NOMO-1 (cell line): ENCODE data around the gene NAGLU.

Experiments
- DNase-seq, 2 experiments: peaks; one replicate each; lab custom pipeline; 2025; ENCODE audit not compliant: unreplicated experiment in 2 of 2; lab: John Stamatoyannopoulos, UW

The NAGLU gene

DNA sequence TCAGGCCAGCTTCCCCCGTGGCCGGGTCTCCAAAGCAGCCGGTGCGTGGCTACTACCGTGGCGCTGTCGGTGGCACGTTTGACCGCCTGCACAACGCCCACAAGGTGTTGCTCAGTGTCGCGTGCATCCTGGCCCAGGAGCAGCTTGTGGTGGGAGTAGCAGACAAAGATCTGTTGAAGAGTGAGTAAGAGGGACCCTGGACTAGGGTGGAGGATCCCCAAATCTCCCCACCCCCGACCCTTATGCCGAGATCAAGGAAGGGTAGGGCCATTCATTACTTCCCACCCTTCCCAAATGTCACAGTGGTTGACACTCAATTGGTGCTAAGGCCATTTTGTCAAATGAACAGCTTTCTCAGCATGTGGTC lies 27.1 kb downstream of the NAGLU start:
- DNase-seq, result no peak

DNA sequence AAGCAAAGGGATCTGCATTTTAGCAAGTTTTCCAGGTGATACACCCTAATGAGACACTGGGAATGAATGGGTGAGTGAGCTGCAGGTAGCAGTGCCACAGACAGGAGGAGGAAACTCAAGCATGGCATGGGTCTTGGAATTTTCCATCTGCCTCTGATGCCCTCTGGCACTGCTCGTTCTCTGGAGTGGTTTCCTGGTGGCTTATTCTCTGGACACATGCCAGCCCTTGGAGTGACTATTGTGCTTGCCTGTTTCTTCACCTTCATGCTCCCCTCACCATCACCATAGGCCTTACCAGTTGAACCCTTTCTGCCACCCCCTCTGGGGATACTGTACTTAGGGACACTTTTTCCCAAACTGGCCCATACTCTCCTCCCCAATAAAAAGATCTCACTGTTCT lies 27.5 kb downstream of the NAGLU start:
- no peak for DNase-seq

DNA sequence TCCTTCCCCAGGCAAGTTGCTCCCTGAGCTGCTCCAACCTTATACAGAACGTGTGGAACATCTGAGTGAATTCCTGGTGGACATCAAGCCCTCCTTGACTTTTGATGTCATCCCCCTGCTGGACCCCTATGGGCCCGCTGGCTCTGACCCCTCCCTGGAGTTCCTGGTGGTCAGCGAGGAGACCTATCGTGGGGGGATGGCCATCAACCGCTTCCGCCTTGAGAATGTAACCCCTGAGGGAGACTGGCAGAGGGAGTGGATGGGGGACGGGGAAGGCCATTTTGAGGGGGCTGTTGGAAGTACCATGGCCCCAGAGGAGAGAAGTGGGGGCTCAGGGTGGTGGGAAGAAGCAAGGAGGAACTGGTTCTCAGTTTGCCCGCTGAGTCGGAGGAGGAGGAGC lies 27.9 kb downstream of the NAGLU start:
- DNase-seq, result no peak

DNA sequence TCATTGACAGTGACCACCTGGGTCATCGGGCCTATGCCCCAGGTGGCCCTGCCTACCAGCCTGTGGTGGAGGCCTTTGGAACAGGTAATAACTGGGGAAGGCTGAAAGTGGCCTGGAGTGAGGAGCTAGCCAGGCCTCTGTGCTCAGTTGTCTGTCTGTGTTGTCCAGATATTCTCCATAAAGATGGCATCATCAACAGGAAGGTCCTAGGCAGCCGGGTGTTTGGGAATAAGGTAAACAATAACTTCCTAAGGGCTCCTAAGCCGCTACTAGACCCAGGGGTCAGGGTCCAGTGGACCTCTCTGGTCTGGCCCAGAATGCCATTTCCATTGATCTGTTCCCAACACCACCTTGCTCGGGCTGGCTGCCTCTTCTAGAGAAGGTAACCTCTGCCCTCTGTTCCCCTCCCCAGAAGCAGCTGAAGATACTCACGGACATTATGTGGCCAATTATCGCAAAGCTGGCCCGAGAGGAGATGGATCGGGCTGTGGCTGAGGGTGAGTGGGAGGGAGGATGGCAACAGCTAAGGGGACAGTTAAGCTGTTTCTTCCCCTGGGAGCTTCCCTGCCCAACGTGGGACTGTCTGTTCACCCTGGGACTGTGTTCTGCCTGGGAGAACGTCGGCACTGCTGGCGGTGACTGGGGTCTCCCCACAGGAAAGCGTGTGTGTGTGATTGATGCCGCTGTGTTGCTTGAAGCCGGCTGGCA lies 28.9 kb downstream of the NAGLU start:
- no peak for DNase-seq

DNA sequence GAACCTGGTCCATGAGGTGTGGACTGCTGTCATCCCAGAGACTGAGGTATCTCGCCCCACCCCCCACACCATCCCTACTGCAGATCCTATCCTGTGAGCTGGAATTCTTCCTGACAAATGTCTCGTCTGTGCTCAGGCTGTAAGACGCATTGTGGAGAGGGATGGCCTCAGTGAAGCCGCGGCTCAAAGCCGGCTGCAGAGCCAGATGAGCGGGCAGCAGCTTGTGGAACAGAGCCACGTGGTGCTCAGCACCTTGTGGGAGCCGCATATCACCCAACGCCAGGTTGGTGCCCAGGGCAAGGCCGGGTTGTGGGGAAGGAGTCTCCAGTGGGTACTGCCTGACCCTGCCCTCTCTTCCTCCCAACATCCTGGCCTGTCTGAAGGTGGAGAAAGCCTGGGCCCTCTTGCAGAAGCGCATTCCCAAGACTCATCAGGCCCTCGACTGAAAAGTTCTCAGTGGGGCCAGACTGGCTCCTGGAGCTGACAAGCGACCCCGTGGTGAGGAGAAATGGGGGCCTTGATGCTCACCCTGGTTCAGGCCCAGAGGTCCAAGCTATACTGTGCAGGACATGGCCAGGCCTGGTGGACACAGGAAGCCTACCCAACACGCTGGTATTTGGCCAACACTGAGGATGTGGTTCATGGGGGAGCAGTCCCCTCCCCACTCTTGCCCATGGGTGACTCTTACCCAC lies 29.6 kb downstream of the NAGLU start:
- no peak for DNase-seq

DNA sequence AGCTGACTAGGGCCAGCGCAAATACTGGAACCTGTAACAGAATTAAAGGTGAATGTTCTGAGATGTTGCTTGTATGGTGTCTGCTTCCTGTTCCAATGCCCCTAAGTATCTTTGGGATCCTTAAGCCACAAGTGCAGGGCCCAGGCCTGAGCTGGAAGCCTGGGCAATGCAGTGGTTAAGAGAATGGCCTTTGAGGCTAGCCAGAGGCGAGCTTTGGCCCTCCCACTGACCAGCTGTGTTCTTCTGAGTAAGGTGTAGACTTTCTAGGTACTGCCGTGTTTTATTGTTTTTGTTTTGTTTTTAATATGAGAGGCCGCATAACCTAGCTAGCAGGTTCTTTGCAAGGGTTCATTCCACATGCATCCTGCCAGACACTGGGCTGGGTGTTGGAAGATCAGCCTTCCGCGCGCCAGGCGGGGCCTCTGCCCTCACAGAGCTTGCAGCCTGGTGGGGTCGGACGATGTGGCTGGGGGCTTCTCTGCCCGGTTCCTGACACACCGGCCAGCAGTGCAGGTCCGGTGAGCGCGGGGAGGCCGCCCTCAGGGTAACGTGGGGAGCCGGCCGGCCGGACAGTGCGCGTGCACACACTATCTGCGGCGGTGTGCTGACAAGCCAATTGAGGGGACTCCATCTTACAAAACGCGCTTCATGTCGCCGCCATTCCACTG lies 30.3 kb downstream of the NAGLU start:
- no peak for DNase-seq

DNA sequence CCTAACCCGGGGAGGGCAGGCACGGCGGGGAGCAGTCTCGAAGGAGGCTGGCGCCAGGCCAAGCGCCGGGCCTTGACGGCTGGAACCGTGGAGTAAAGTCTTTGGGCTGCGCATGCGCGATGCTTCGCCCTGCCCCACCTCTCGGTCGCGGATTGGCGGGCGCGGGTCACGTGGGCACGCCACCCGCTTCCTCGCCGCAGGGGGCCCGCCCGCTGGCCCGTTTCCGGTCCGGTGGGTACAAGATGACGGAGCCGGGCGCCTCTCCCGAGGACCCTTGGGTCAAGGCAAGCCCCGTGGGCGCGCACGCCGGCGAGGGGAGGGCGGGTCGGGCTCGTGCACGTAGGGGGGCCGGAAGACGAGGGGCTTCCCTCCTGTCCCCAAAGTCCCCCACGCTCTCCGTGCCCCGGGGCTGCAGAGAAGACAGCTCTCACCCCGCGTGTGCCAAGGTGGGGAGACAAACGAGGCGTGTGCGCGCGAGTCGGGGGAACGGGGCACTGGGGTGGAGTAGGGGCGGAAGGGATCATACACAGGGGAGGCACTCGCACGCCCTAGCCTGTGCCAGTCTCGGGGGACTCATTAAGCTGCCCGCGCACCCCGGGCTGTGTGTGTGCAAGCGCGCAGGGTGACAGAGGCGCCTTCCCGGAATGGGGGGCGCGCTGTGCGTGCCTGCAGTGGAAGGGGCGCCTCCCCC lies 31.0 kb downstream of the NAGLU start, which contains the start of gene MLX:
Gene MLX (plus strand): TSS at position 218 of the 691 bp plus-strand sequence. CDS start 25 bp downstream, at position 243.
- peak; percentile 84 to 87 for DNase-seq

DNA sequence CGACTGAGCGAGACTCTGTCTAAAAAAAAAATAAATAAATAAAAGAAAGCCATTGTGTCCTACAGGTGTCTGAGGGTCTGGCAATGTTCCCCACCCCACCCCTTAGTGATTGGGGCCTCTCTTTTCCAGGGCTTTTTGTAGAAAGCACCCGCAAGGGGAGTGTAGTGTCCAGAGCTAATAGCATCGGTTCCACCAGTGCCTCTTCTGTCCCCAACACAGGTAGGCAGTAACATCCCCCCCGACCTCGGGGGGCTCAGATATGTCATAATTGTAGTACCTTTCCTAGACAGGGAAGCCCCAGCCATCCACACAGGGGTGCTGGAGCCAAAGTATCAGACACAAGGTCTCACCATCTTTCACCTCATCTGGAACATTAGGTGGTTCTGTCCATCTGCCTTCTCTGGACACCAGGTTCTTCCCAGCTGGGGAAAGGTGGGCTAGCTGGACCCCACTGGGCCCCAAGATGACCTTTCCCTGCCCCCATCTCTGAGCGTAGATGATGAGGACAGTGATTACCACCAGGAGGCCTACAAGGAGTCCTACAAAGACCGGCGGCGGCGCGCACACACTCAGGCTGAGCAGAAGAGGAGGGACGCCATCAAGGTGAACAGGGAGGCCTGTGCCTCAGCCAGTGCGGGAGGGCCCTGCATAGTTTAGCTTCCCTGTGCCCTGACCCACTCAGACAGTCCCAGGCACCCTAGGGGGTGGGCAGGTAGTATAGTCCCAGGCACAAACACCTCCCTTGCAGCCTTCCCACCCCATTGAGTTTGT lies 32.5 kb downstream of the NAGLU start:
- no peak for DNase-seq

DNA sequence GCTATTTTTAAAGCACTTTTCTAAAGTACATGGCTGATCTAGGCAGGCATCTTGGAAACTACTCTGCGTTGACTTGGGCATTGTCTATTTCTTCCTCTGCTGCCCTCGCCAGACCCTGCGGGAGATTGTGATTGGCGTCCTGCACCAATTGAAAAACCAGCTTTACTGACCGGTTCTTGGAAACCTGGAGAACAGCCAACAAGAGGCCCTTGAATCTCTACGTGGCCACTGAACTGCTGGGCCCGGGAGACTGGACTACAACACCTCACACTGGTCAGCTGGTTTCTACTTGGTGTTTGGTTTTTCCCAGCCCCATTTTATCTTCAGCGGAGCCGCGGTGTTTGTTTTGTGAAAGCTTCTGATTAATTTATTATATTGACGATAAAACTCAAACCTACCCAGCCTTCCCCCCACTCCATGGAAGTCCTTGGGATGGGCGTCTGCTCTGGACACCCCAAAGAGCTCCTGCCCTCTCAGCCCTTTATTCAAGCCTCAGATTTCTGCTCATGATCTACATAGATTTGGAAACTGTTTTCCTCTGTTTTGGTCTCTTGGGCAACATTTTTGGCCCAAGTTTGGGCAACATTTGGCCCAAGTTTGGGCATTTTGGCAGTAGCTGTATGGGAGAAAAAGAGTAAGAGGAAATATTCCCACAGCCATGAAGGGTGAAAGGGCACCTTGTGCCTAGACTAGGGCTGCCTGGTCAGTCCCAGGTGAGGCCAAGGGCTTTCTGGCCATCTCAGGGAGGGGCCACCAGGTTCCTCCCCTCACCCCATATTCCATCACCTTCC lies 35.6 kb downstream of the NAGLU start:
- DNase-seq, result no peak

DNA sequence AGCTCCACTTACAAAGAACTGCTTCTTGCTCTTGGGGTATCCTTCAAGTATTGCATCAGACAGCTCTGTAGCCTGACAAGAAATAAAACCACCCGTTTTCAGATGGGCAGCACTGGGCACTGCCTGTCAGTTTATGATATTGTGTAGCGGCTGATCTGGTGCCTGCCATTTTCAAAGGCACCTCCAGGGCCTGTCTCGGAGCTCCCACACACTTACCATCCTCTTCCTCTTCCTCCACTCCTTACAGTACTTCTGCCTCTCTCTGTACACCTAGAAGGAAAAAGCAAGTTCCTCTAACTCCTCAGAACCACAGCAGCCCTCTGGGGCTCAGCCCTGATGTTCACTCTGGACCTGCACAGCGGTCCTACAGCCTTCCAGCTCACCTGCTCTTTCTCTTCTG lies 37.1 kb downstream of the NAGLU start:
- no peak for DNase-seq

DNA sequence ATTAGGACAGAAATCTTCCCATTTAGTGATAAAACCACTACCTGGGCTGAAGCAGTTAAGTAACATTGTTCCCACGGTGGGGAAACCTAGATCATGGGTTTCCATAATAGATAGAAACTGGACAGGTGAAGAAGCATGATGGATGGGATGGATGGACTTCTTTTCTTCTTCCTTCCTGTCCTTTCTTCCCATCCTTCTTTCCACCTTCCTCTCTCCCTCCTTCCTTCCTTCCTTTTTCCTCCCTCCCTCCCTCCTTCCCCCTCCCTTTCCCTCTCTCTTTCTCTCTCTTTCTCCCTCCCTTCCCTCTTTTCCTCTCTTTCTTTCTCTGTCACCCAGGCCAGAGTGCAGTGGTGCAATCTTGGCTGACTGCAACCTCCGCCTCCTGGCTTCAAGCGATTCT lies 38.4 kb downstream of the NAGLU start:
- DNase-seq, result no peak

DNA sequence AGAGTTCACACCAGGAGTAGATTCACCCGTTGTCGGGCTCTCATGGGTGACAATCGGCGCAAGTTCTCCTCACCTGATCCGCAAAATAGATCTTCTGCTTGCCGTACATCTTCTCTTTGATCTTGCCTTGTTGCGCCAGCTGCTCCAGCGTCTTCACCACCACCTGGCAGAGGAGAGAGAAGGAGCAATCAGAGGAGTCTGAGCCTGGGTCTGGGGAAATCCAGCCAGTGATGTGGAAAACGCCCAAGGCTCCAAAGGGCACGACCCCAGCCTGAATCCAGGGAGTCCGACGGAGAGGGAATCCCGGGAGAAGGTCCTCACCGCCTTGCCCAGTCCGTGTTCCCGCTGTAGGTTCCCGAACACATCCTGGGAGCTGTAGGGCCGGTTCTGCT lies 41.1 kb downstream of the NAGLU start:
- no peak for DNase-seq

DNA sequence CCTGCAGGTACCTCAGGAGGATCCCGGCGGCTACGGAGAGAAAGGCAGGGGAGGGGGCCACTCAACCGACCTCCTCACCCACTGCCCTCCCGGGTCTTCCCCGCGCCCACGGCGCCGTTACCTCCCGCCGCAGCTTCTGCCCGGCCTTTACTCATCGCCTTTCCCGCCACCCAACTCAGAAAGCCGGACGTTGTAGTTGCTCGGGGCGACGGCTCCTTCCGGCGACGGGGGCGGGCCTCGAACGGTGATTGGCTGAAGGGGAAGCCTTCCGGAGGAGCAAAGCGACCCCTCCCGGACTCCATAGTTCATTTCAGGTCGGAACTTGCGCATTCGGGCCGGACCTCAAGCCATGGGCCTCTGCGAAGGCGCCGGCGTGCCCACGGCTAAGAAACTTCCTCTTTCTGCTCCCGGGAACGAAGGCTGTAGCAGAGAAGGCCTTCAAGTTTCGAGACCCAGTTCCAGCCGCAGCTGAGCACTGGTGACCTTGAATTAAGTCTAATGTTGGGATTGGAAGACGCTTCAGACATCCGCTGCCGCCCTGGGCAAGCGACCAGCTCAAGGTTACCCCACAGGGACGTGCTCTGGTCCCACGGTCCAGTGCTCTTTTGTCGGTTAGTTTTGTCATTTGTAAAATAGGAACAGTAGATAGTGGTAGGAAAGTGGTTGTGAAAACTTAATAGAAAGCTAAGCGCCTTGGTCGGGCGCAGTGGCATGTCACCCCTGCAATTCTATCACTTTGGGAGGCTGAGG lies 41.7 kb downstream of the NAGLU start, which contains the start of gene PSMC3IP:
Gene PSMC3IP (minus strand): TSS at position 198 of the 750 bp plus-strand sequence. CDS start 43 bp downstream, at position 155.
- DNase-seq, result peak; percentile 97

DNA sequence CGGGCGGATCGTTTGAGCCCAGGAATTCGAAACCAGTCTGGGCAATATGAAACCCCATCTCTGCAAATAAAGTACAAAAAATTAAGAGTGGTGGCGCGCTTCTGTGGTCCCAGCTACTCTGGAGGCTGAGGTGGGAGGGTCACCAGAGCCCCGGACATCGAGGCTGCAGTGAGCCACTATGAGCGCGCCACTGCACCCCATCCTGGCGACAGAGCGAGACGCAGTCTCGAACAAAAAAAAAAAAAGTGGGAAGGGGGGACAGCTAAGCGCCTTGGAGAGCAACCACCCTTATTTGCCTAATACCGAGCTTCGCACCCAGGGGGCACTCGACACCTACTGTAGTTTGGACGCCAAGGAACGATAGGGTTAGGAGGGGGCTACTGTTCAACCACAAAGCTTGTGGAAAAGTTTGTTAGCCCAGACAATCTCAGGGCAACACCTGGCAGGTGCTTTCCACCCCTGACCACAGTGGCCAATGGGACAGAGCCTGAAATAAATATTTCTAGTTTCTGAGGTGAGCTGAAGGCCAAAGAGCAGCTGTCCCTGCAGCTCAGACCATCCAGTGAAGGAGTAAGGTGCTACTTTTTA lies 42.3 kb downstream of the NAGLU start:
- peak; percentile 81 to 89 for DNase-seq

DNA sequence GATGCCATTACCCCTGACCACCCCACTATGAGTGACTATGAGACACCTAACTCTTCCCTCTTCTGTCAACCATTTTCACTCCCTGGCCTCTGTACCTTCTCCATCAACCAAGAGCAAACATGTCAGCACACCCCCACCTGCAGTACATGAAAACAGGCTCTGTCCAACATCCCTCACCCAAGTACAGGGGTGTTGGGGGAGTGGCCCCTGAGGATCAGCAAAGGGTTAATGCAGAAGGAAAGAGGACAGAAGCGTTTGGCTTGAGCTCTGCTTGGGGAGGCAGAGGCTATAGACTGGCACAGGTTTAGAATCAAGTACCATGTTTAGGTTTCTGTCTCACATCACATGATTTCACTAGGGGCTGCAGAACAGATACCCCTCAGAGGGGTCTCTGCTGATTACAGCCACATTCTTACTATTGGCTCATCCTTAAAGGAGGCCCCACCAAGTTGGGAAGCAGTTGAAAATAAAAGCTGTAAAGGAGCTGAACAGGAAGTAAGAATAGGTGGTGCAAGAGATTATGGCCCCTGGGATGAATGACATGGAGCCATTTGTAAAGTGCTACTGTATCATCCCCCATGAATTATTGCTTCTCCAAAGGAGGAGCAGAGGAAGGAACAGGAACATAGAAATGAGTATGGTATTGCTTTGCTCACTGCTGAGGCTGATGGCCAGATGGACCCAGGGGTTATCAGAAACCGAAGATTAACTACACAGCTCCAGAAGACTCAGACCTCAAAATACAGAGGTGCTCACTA lies 43.9 kb downstream of the NAGLU start:
- peak; percentile 5 to 26 for DNase-seq

DNA sequence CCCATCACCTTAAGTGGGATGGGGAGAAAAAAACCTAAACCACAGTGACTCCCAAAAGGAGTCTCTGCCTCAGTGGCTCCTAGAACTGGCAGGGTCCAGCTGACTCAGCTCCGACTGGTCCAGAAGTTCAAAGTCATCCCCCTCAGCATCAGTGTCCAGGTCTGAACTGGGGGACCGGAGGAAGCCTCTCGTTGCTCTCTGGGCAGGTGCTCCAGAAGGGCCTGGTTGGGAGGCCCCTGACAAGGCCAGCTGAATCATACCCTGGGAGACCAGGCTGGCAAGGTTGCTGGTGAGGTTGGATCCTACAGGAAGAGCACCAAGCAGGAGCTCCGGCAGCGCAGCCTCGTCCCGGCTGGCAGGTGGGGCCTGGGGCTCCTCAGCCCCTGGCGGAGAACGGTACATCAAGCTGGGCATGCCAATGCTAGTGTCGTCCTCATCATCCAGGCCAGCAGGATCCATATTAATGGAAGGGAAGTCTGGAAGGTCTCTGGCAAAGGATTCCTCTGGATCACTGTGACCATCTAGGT lies 45.8 kb downstream of the NAGLU start:
- no peak for DNase-seq

DNA sequence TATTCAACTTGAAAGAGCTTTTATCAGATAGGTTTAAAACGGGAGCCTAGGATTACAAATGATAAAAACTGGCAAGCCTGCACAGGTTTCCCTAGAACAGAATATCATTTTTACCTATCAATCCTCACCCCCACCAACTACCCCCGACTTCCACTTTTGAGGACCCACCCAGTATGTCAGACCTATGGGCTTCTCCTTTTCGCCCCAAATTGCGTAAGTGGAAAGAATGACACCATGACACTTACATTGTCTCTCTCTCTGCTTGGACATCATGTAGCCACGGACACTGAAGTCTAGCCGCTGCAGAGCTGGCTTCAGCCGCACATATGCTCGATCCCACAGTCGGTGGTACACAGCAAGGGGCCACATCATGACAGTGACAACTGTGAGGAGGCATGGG lies 48.8 kb downstream of the NAGLU start:
- peak; percentile 74 to 75 for DNase-seq

DNA sequence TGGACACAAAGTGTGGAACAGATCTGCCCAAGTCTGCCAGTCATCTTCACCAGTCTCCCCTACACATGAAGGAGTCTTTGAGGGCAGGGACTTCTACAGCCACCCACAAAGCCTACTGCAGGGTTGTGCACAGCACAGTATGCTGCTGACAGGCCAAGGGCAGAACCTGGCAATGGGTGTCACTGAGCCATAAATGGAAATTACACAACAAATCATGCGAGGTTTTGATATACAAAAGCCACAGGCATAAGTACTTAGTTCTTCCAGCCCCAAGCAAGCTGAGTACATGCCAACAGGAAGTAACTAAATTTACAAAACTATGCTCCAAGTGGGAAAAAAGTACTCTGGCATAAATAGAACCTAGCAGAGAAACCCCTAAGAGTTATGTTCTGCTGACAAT lies 49.3 kb downstream of the NAGLU start:
- peak in 1 of 2 experiments; percentile 27 for DNase-seq
